GM12873 (cell line): ENCODE results near the gene EN1.

Experiments used
- CTCF ChIP-seq: IDR thresholded peaks from 2 replicates; pipeline ENCODE4 v1.5.1; 2012; ENCODE audit warnings: low read depth, mild to moderate bottlenecking, moderate library complexity, low read length, control low read depth; ENCODE audit not compliant: insufficient read depth; ENCODE audit errors: missing control alignments

Gene EN1

DNA sequence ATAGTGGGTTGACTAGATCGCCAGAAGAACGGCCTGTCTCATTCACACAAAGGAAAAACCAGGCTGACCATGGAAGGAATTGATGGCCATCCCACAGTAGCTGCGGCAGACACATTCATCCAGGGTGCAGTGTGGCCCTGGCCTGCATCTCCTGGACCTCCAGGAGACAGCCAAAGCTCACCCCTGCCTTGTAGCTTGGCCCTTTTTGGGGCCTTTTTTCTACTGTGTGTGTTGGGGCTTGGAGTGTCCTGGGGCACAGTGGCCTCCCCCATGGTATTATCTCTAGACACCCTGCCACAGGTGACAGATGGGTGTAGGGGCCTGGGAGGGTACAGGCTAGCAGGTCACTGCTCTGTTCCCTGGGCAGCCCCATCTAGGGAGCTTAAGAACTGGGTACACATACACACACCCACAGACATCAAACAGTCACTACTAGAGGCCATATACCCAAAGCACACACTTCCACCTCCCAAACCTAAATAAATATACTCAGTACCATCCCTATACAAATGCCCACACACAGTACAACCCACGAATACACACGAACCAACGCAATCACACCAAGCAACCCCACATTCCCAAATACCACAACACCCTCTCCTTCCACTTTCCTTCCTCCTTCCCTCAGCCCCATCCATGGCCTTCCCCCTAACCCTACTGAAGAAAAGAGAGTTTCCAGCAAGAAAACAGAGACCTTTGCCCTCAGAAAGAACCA lies 8.6 kb downstream of the EN1 start:
- no peak for TF ChIP-seq CTCF

- TF ChIP-seq CTCF = no peak
Observed at GRCh38 chr2:118837621-118838020, 9.8 kb downstream of the EN1 start.

- TF ChIP-seq CTCF = no peak
Observed at GRCh38 chr2:118837067-118837466, 10.4 kb downstream of the EN1 start.

GRCh38 chr2:118836411-118836930 lies 11.0 kb downstream of the EN1 start:
- no peak for TF ChIP-seq CTCF

DNA sequence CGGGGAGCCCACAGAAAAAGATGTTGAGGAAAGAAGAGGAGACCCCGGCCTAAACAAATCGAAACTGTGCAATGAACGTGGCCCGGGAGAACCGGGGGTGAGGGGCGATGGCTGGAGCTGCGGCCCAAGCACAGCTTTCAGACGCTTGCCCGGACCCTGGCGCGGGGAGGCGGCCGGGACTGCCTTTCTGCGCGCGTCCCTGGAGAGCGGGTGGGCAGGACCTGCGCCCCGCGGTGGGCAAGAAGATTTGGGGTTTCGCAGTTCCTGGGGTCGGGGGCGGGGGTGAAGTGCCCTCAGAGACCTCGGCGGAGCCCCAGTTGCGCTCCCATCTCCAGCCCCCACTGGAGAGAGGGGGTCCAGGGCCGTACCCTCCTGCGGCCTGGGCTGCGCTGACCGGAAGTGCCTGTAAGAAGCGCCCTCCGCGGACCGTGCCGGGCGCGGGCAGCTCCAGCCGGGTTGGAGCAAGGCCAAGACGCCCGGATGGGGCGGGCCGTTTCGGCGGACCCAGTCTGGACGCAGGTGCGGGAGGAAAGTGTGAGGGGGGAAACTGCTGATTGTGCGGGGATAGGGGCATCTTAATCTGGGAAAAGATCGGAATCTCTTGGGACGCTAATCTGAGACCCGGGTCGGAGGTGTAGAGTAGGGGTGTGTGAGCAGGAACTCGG lies 11.6 kb downstream of the EN1 start:
- no peak for TF ChIP-seq CTCF

DNA sequence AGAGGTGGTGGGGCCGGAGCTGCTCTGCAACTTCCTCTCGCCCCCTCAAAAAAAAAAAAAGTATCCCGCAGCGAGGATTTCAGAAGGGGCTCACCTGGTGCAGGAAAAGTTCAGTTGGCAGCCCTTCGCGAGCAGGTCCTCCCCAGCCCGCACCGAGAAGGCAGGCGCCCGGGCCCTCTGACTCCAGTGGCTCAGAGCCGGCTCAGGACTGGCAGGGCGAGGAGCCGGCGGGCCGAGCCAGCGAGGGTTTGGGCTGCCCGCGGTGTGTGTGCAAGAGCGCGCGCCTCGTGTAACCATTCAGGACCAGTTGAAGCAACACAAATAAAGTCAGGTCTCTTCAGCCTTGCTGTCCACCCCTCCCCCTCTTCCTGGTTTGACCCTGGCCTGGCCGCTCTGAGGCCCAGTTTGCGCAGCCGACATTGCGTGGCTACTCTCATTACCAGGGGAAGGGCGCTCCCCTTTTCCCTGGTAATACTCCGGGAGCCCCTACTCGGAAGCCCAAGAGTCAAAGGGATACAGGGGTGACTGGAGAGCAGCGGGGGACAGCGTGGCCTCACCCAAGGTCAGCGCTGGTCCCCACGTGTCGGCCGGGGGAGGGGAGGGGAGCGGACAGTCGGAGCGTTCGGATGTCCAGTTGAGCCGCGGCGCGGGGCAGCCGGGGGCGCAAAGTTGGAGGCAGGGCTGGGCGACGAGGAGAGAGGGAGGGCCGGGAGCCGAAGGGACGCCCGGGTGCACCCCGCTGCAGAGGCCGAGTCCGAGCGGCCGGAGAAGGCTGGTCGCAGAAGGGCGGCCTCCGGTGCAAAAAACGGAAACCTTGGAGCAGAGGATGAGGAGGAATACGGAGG lies 12.3 kb downstream of the EN1 start:
- no peak for TF ChIP-seq CTCF

DNA sequence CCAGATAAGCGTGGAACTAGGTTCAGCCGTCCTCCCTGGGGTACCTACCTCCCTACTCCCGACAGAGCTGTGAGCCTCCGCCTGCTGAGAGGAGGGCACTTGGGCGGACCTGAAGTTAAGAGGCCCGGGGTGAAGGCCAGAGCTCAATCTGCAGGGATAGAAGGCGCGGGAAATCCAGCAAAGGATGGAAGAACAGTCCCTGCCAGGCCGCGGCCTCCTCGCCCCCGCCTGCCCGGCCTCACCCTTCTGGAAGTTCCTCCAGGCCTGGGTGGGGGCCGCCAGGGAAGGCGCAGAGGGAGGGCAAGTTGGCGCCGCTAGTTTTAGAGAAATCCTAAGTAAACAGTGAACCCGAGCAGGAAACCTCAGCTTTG lies 13.0 kb downstream of the EN1 start:
- no peak for TF ChIP-seq CTCF
